ENCODE measurements around the gene SPAG16.

DNA sequence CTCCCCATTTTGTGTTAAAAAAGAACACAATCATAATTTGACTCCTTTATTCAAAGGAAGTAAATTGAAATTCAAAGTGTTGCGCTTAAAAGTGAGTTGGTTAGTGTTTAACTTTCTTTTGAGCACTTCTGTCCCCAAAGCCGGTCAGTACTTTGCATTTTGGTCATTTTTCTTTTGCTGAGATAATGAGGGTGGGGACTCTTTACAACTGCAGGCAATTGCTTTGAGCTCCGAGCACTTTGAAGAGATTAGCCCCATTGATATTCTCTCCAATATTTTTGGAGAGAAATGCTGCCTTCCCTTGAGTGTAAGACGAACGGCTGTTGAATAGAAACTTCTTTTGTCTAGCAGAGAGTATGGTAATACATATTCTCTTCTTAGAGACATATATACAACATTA lies 885.0 kb downstream of the SPAG16 start:
- TF ChIP-seq POLR2A (IDR thresholded peaks at IDR 0.05; ENCODE audit: extremely low read depth, insufficient read length) (no peak), MYC (IDR thresholded peaks at IDR 0.05; ENCODE audit: low read depth, low read length) (no peak)
- TF ChIP-seq, protein P1, sequence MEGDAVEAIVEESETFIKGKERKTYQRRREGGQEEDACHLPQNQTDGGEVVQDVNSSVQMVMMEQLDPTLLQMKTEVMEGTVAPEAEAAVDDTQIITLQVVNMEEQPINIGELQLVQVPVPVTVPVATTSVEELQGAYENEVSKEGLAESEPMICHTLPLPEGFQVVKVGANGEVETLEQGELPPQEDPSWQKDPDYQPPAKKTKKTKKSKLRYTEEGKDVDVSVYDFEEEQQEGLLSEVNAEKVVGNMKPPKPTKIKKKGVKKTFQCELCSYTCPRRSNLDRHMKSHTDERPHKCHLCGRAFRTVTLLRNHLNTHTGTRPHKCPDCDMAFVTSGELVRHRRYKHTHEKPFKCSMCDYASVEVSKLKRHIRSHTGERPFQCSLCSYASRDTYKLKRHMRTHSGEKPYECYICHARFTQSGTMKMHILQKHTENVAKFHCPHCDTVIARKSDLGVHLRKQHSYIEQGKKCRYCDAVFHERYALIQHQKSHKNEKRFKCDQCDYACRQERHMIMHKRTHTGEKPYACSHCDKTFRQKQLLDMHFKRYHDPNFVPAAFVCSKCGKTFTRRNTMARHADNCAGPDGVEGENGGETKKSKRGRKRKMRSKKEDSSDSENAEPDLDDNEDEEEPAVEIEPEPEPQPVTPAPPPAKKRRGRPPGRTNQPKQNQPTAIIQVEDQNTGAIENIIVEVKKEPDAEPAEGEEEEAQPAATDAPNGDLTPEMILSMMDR (IDR thresholded peaks at IDR 0.05; ENCODE audit: low read depth, low read length) = no peak
- TF ChIP-seq, protein P2, sequence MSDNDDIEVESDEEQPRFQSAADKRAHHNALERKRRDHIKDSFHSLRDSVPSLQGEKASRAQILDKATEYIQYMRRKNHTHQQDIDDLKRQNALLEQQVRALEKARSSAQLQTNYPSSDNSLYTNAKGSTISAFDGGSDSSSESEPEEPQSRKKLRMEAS (IDR thresholded peaks at IDR 0.05; ENCODE audit: low read depth, low read length) = no peak

All from NB4 (cell line).